Ishikawa (cell line): ENCODE measurements around the gene CD300LF.

Experiments used
- EGR1 ChIP-seq: IDR thresholded peaks from 2 replicates; pipeline ENCODE4 v1.6.1; 2012
- EP300 ChIP-seq: IDR thresholded peaks from 2 replicates; pipeline ENCODE4 v1.6.1; 2012; ENCODE audit warnings: borderline replicate concordance
- FOXM1 ChIP-seq: IDR thresholded peaks from 2 replicates; pipeline ENCODE4 v1.6.1; 2012; ENCODE audit warnings: low read depth, borderline replicate concordance
- NFIC ChIP-seq: IDR thresholded peaks from 2 replicates; pipeline ENCODE4 v1.6.1; 2012
- TCF12 ChIP-seq: IDR thresholded peaks from 2 replicates; pipeline ENCODE4 v1.6.1; 2012; ENCODE audit warnings: low read depth
- TEAD4 ChIP-seq: IDR thresholded peaks from 2 replicates; pipeline ENCODE4 v1.6.1; 2012
- ZBTB7A ChIP-seq: IDR thresholded peaks from 2 replicates; pipeline ENCODE4 v1.6.1; 2012; ENCODE audit warnings: low read depth
- TF ChIP-seq, protein P1 (sequence below): IDR thresholded peaks from 2 replicates; pipeline ENCODE4 v1.6.1; 2012; ENCODE audit warnings: low read depth, mild to moderate bottlenecking
- TF ChIP-seq, protein P2 (sequence below): IDR thresholded peaks from 2 replicates; pipeline ENCODE4 v1.6.1; 2012

DNA sequence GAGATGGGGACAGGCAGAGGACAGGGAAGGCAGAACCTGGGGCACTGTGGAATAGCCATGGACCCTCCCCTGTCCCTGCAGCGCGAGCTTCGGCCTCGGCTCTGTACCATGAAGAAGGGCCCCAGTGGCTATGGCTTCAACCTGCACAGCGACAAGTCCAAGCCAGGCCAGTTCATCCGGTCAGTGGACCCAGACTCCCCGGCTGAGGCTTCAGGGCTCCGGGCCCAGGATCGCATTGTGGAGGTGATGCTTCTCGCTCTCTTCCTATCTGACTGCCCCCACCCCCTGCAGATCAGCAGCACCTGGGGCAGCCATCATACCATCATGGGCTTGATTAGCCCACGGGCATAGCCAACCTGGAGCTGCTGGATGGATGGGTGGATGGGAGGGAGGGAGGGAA, 49.2 kb upstream of the CD300LF start:
- no peak for TF ChIP-seq NFIC
- TF ChIP-seq EP300, result no peak
- TF ChIP-seq, protein P1, sequence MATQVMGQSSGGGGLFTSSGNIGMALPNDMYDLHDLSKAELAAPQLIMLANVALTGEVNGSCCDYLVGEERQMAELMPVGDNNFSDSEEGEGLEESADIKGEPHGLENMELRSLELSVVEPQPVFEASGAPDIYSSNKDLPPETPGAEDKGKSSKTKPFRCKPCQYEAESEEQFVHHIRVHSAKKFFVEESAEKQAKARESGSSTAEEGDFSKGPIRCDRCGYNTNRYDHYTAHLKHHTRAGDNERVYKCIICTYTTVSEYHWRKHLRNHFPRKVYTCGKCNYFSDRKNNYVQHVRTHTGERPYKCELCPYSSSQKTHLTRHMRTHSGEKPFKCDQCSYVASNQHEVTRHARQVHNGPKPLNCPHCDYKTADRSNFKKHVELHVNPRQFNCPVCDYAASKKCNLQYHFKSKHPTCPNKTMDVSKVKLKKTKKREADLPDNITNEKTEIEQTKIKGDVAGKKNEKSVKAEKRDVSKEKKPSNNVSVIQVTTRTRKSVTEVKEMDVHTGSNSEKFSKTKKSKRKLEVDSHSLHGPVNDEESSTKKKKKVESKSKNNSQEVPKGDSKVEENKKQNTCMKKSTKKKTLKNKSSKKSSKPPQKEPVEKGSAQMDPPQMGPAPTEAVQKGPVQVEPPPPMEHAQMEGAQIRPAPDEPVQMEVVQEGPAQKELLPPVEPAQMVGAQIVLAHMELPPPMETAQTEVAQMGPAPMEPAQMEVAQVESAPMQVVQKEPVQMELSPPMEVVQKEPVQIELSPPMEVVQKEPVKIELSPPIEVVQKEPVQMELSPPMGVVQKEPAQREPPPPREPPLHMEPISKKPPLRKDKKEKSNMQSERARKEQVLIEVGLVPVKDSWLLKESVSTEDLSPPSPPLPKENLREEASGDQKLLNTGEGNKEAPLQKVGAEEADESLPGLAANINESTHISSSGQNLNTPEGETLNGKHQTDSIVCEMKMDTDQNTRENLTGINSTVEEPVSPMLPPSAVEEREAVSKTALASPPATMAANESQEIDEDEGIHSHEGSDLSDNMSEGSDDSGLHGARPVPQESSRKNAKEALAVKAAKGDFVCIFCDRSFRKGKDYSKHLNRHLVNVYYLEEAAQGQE, result no peak
- no peak for TF ChIP-seq ZBTB7A
- no peak for TF ChIP-seq TCF12
- TF ChIP-seq, protein P2, sequence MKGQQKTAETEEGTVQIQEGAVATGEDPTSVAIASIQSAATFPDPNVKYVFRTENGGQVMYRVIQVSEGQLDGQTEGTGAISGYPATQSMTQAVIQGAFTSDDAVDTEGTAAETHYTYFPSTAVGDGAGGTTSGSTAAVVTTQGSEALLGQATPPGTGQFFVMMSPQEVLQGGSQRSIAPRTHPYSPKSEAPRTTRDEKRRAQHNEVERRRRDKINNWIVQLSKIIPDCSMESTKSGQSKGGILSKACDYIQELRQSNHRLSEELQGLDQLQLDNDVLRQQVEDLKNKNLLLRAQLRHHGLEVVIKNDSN, result no peak
- TF ChIP-seq TEAD4, result no peak
- no peak for TF ChIP-seq EGR1
- TF ChIP-seq FOXM1, result no peak
